RWPE1 (cell line): Measurements from ENCODE around the gene ZBTB12.

ENCODE experiments used
- CTCF ChIA-PET: fragments of 350-600 bp; sonication (Branson Sonifier 250); formaldehyde crosslinking; extraction: SDS; loops from one replicate; lab custom pipeline; 2021; lab: Yijun Ruan, JAX
- POLR2A ChIA-PET: fragments of 400-600 bp; formaldehyde crosslinking; extraction: SDS; loops from one replicate; lab custom pipeline; 2020; ENCODE audit warnings: antibody characterized with exemption; ENCODE audit not compliant: low non-redundant PET; lab: Yijun Ruan, JAX
- DNase-seq: peaks from one replicate; pipeline ENCODE4 v3.0.0; 2012; ENCODE audit warnings: low spot score
- H3K27ac ChIP-seq: fragments of 450-650 bp; 2 replicates; pipeline ENCODE4 v1.5.1; 2017
- CTCF ChIP-seq: fragments of 450-650 bp; conservative IDR thresholded peaks from 2 replicates; pipeline ENCODE4 v1.5.1; 2017; ENCODE audit warnings: low read depth, mild to moderate bottlenecking

ZBTB12 gene

GRCh38 chr6:31947070-31947675, 45.3 kb upstream of the ZBTB12 start:
- H3K27ac ChIP-seq, result peak overlapping the region; percentile 93; the same call in 1 of the 2 replicates
- CTCF ChIA-PET, result no interaction called here

GRCh38 chr6:31946370-31946885, 44.5 kb upstream of the ZBTB12 start:
- DNase-seq, result no peak
- ChIA-PET POLR2A (interaction anchor here (0.6 to 1.1 kb wide), 2 partner anchors 39 to 44 kb away, joined by 8 read pairs; partner anchors contain the start of gene ZBTB12), CTCF (no interaction called here)
- TF ChIP-seq CTCF, result no peak
- peak overlapping the region; percentile 93 for H3K27ac ChIP-seq

More at GRCh38 chr6:31947070-31947675, 45.3 kb upstream of the ZBTB12 start:
- TF ChIP-seq CTCF, result no peak
- POLR2A ChIA-PET, result no interaction called here
- DNase-seq, result no peak

- CTCF ChIA-PET, result interaction anchor here (0.9 kb wide), 1 partner anchor 11 kb away, joined by 3 read pairs; no protein-coding TSS in a partner anchor
- DNase-seq, result peak; percentile 85
- H3K27ac ChIP-seq, result peak within 1 kb of the TSS; percentile 93
- TF ChIP-seq CTCF, result no peak
- POLR2A ChIA-PET, result interaction anchor here (0.6 to 1.2 kb wide), 4 partner anchors 14 to 47 kb away, joined by 4 to 8 read pairs (median 8); partner anchors contain the start of genes SKIC2 and ZBTB12
Observed at GRCh38 chr6:31945507-31946369, 43.9 kb upstream of the ZBTB12 start, which contains the start of gene CFB. TSS of gene CFB (plus strand) at chr6:31946095. CDS start at chr6:31946222, 127 bp downstream.

GRCh38 chr6:31945154-31945506, 43.2 kb upstream of the ZBTB12 start:
- no peak for DNase-seq
- TF ChIP-seq CTCF, result no peak
- CTCF ChIA-PET, result interaction anchor here (0.9 kb wide), 1 partner anchor 11 kb away, joined by 3 read pairs; no protein-coding TSS in a partner anchor
- H3K27ac ChIP-seq, result peak overlapping the region; percentile 93
- POLR2A ChIA-PET, result interaction anchor here (0.7 to 1.2 kb wide), 3 partner anchors 14 to 47 kb away, joined by 4 to 8 read pairs (median 7); partner anchors contain the start of genes SKIC2 and ZBTB12

GRCh38 chr6:31943742-31944141, 41.9 kb upstream of the ZBTB12 start:
- CTCF ChIA-PET, result interaction anchor here (1.1 kb wide), 1 partner anchor 21 kb away, joined by 4 read pairs; no protein-coding TSS in a partner anchor
- H3K27ac ChIP-seq, result no peak overlapping the region
- DNase-seq, result no peak
- no peak for TF ChIP-seq CTCF
- POLR2A ChIA-PET, result no interaction called here

- CTCF ChIA-PET, result no interaction called here
- POLR2A ChIA-PET, result no interaction called here
- TF ChIP-seq CTCF, result no peak
- no peak for DNase-seq
- H3K27ac ChIP-seq, result no peak overlapping the region
Observed at GRCh38 chr6:31940256-31940664, 38.4 kb upstream of the ZBTB12 start.
